Testis (tissue), 3 donors: ENCODE data around the gene DRC3. TPM values are rescaled to one million over a fixed set of nuclear protein-coding genes. Genes with fewer than 3 reads are reported as not detected.

Source experiments
- DNase-seq: peaks from one replicate; pipeline ENCODE4 v3.0.0-alpha.2; 2019
- H3K27ac ChIP-seq, 2 donors: fragments of 200-600 bp; sonication (generic); one replicate each; pipeline ENCODE4 v1.5.1; 2019
- H3K27me3 ChIP-seq: fragments of 200-600 bp; sonication (generic); one replicate; pipeline ENCODE4 v1.5.1; 2019
- H3K36me3 ChIP-seq: fragments of 200-600 bp; sonication (generic); one replicate; pipeline ENCODE4 v1.5.1; 2017; ENCODE audit warnings: low read depth; ENCODE audit errors: missing control alignments
- H3K4me1 ChIP-seq: fragments of 200-600 bp; sonication (generic); one replicate; pipeline ENCODE4 v1.5.1; 2019
- H3K4me3 ChIP-seq, 2 donors: fragments of 200-600 bp; sonication (generic); one replicate each; pipeline ENCODE4 v1.5.1; 2017 to 2019
- H3K9me3 ChIP-seq: fragments of 200-600 bp; sonication (generic); one replicate; pipeline ENCODE4 v1.5.1; 2017
- CTCF ChIP-seq, 3 experiments: fragments of 450-650 bp in 2 of 3; fragments of 200-600 bp in 1 of 3; sonication (generic) in 1 of 3; IDR thresholded peaks; one replicate each; pipeline ENCODE4 v1.5.1; 2016 to 2019; ENCODE audit warnings: antibody characterized with exemption in 3 of 3, mild to moderate bottlenecking in 2 of 3, moderate library complexity in 1 of 3
- POLR2A ChIP-seq: fragments of 450-650 bp; IDR thresholded peaks from one replicate; pipeline ENCODE4 v1.6.1; 2017; ENCODE audit warnings: antibody characterized with exemption, mild to moderate bottlenecking, moderate library complexity
- WGBS, 2 donors: methylation state at CpG; one replicate each; pipeline ENCODE4 v1.1.5; 2018; 5-methylcytosine and 5-hydroxymethylcytosine counted together
- intact Hi-C: fragments of 100-400 bp; cut with DNase I; formaldehyde crosslinking; loops from one replicate; pipeline ENCODE4 v1.15.1; 2023; ENCODE audit warnings: low total_unique reads
- polyA plus RNA-seq: library from polyadenylated mRNA; stranded (reverse); fragments of 350-450 nt; fragmentation: Illumina TruSeq; extraction: RNeasy Lipid Tissue Mini Kit (QIAGEN cat#74804); gene quantifications from one replicate; pipeline ENCODE4 v1.2.3, GENCODE V29; 2014; ENCODE audit warnings: low read depth, low replicate concordance; ENCODE audit not compliant: insufficient read depth
- total RNA-seq, 2 donors: library from RNA; depleted of rRNA; stranded (reverse); fragments of >200 nt; gene quantifications; one replicate each; pipeline ENCODE4 v1.2.3, GENCODE V29; 2016

DRC3 gene
- total and polyA plus RNA-seq, 3 donors from 2014 or later, result 21.6 to 57.4 (median 22.1) TPM

GRCh38 chr17:18040261-18040858 is 67.7 kb downstream of the DRC3 start:
- H3K4me1 ChIP-seq, result peaks cover 24% of the 10 kb centered on the region
- H3K36me3 ChIP-seq, result no peaks in the 10 kb centered on the region
- H3K9me3 ChIP-seq, result no peaks in the 10 kb centered on the region
- H3K27ac ChIP-seq, result no peak overlapping the region
- intact Hi-C loops, result no loop called here
- DNase-seq, result no peak
- TF ChIP-seq POLR2A (no peak), CTCF (IDR thresholded peaks at IDR 0.05) (no peak)
- WGBS, 2 donors, result 15 to 22% methylated on average over 5 to 6 of the region's 6 CpGs
- peak overlapping the region; percentile 75 to 83 for H3K4me3 ChIP-seq
- H3K27me3 ChIP-seq, result no peaks in the 10 kb centered on the region

DNA sequence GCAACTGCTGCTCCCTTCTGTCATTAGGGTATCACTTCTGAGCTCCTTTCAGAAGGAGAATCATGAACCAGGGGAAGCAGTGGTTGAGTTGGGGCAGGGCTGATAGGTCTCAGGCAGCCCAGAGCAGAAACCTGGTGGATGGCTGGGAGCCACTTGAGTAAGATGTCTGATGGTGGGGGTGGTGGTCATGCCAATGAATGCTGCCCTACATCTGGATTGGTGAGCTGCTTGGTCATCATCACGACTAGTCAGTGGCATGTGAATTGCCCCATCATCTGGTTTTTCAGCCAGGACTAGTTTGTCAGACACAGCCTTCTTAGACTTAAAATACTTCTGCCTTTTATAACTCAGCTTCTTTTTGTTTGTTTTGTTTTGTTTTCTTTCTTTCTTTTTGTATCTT is 69.1 kb downstream of the DRC3 start:
- Histone ChIP-seq H3K4me3 (no peak overlapping the region), H3K4me1 (peaks cover 24% of the 10 kb centered on the region), H3K36me3 (no peaks in the 10 kb centered on the region), H3K9me3 (no peaks in the 10 kb centered on the region), H3K27ac (no peak overlapping the region), H3K27me3 (no peaks in the 10 kb centered on the region)
- intact Hi-C loops, result no loop called here
- DNase-seq, result no peak
- 50 to 56% methylated on average over 1 of the region's 1 CpG for WGBS, 2 donors
- TF ChIP-seq POLR2A (no peak), CTCF (IDR thresholded peaks at IDR 0.05) (no peak)

GRCh38 chr17:18042983-18043382 is 70.3 kb downstream of the DRC3 start:
- Histone ChIP-seq H3K27me3 (no peaks in the 10 kb centered on the region), H3K9me3 (no peaks in the 10 kb centered on the region), H3K36me3 (no peaks in the 10 kb centered on the region), H3K4me1 (peaks cover 18% of the 10 kb centered on the region), H3K27ac (no peak overlapping the region), H3K4me3 (no peak overlapping the region)
- 67 to 72% methylated on average over 8 of the region's 8 CpGs for WGBS, 2 donors
- intact Hi-C loops, result no loop called here
- DNase-seq, result no peak
- TF ChIP-seq POLR2A (no peak), CTCF (IDR thresholded peaks at IDR 0.05) (no peak)

GRCh38 chr17:18043491-18043890 is 70.8 kb downstream of the DRC3 start:
- H3K27me3 ChIP-seq, result no peaks in the 10 kb centered on the region
- TF ChIP-seq POLR2A (no peak), CTCF (IDR thresholded peaks at IDR 0.05) (peak in 1 of 3 experiments; percentile 24)
- no peak overlapping the region for H3K27ac ChIP-seq
- intact Hi-C loops, result no loop called here
- H3K9me3 ChIP-seq, result no peaks in the 10 kb centered on the region
- DNase-seq, result no peak
- H3K4me3 ChIP-seq, result no peak overlapping the region
- H3K36me3 ChIP-seq, result no peaks in the 10 kb centered on the region
- H3K4me1 ChIP-seq, result peaks cover 13% of the 10 kb centered on the region
- WGBS, 2 donors, result 50 to 72% methylated on average over 1 of the region's 1 CpG

- no peaks in the 10 kb centered on the region for H3K27me3 ChIP-seq
- H3K36me3 ChIP-seq, result no peaks in the 10 kb centered on the region
- no peak for TF ChIP-seq POLR2A
- TF ChIP-seq CTCF (IDR thresholded peaks at IDR 0.05), result no peak
- intact Hi-C loops, result no loop called here
- DNase-seq, result no peak
- WGBS, 2 donors, result 42 to 80% methylated on average over 3 of the region's 3 CpGs
- no peak overlapping the region for H3K4me3 ChIP-seq
- peaks cover 12% of the 10 kb centered on the region for H3K4me1 ChIP-seq
- H3K9me3 ChIP-seq, result no peaks in the 10 kb centered on the region
- H3K27ac ChIP-seq, result no peak overlapping the region
Observed at GRCh38 chr17:18044609-18045008, 71.9 kb downstream of the DRC3 start.
